Left renal cortex interstitium (tissue), 4 donors: ENCODE results near the gene TMEM51. TPM values are rescaled to one million over a fixed set of nuclear protein-coding genes. Genes with fewer than 3 reads are reported as not detected.

Source experiments
- DNase-seq, 4 donors: peaks; one replicate each; pipeline ENCODE4 v3.0.0-alpha.2; 2013; ENCODE audit warnings: low read depth in 4 of 4, low spot score in 2 of 4, missing footprints in 1 of 4
- polyA plus RNA-seq, 4 donors: library from polyadenylated mRNA; unstranded; fragments of 120-200 nt; gene quantifications; one replicate each; pipeline ENCODE4 v1.2.1, GENCODE V29; 2013; ENCODE audit not compliant: insufficient read length in 4 of 4

Gene TMEM51
- polyA plus RNA-seq, 4 donors = 19.1 to 25.7 (median 20.5) TPM

DNA sequence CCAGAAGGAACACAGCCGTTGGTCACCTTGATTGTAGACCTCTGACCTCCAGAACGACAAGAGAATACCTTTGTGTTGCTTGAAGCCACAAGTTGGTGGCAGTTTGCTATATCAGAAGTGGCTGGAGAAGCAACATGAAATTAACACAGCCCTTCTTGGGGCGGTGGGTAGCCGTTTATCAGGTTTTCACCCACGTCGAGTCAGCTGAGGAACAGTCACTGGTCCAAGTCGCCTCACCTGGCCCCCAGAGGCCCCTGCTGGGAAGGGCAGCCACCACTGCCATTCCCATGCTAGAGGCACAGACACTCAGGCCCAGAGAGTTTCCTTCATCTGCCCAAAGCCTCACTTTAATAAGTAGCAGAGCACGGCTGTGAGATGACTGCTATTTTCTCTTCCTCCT, 37.7 kb downstream of the TMEM51 start:
- DNase-seq = no peak

DNA sequence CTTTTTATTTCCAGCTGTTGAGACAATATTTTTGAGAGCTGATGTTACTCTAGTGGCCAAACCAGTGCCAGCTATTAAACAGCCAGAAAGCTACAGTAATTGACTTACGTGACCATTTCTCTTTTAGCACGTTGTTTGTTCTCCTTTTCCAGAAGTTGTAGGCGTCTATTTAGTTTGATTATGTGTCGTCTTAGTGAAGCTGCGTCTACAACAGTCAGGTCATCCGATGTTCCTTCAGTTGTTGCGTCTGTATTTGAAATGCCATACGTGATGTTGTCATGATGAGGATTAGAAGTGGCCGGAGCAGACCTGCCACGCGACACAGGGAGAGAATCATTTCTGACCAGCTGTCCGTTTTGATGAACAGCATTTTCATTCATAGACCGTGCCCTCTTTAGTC, 38.2 kb downstream of the TMEM51 start:
- DNase-seq = no peak

DNA sequence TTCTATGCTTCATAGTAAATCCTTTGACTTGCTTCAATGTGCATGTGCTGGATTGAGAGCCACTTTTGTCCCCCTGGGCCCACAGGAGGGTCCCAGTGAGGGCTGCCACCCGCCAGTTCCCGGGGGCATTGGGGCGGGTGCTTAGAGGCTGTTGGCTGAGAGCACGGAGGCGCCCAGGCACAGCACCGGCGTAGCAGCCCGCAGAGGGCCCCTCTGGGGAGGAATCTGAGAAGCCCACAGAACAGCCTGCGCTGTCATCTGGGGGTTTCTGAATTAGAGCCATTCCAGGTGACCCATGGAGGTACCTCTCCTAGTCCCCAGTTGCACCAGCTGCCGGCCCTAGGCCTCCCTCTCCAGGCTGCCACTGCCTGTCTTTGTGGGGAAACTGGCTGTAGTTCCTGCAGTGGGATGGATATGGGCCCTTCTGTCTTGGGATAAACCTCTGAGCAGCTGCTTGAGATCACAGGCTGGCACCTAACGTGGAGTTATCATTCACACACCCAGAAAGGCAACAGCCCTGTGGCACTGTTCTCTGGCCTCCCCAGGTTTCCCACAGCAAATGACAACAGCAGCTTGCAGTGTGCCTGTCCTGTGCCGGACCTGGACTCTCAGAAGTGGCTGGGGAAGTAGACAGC, 39.5 kb downstream of the TMEM51 start:
- DNase-seq = no peak

DNA sequence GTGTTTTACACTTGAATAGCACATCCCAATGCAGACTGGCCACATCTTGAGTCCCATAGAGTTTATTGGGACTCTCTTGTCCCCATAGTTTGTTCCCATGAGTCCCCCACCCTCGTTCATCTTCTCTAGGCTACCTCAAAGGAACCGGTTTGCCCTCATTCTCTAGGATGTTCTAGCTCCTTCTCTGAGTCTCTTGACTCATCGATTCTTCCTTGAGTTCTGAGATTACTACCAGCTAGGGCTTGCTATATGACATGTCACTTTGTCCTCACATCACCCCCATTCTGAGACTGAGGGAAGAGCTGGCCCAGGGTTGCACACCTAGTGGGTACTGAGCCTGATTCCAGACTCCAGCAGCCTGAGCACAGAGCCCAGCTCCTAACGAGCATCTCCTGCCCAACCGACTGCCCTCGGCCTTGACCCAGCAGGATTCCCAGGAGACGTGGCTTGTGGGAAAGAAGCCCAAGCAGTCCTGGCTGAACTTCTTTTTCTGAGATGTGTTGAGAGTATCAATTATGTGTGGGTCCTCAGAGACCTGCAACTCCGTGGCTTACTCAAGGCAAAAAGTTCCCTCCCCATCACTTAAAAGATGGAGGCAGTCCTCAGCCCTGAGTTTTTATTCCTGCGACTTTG, 42.0 kb downstream of the TMEM51 start:
- DNase-seq = no peak

DNA sequence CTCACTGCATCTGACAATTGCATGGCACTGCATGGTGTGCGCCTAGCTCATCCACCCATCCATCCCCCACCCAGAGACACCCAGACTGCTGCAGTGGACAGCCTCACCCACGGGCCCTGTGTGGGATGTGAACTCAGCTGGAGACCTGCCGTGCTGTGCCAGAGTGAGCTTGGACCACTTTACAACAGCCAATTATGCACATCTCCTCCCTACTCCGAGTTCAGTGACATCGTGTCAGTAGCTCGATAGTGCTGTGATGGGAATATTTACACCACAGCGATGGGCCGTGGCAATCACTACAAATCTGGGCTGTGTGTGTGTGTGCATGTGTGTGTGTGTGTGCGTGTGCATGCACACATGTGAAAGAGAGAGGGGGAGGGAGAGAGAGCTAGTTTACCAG, 42.5 kb downstream of the TMEM51 start:
- DNase-seq = no peak

DNA sequence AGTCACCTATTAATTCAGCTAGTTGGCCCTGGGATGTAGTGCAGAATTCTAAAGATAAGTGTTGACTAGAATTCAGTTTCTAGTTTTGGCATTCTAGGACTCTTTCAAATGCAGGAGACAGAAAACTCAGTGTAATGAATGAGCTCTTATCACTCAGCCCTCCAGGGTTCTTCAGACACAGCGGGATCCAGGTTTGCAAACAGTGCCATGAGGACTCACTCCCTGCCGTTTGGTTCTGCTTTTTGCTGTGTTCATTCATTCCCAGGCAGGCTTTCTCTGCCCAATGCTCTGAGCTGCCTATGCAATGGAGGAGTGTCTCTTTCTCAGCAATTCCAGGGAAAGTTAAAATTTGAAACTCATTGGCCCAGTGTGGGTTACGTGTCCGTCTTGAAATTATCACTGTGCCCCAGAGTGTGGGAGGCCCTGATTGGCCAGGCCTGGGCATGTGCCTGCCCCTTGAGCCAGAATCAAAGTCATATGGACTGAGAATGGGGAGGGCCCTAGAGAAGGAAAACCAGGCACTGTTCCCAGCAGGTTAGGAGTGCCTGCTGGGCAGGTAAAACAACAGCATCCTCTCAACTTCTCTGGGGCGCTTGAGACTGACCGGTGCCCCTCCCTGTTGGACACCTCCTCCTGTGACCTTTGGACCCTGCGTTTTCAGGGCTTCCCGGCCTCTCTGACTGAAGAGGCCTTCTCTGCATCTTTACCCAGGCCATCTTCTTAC, 43.4 kb downstream of the TMEM51 start:
- DNase-seq = no peak

DNA sequence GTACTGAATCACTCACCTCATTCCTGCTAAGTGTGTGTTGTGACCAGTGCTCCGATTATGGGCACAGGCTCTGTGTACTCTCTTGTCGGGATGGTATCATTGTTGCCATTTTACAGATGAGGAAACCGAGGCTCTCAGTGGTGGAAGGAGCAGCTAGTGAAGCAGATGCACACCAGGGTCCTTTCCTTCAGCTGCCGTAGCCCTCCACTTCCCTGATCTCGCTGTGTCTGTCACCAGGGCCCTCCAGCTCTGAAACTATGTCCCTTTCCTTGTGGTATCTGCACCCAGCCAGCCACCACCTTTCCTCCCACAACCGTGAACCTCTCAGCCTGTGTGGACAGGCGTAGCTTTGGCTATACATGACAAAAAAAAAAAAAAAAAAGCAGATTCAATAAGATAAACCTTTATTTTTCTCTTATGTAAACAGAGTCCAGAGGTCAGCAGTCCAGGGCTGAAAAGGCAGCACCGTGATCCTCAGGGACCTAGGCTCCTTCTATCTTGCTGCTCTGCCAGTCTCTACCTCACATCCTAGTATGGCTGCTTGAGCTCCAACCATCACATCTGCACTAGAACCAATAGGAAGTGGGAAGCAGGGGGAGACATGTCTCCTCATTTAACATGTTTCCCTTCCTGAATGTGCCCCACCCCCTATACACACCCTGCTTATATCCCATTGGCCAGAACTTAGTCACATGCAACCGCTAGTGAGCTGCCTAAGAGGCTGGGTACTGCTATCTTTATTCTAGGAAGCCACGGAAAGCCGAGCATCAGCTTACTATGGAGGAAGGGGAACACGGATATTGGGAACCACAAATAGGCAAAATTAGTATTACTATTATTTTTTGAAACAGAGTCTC, 44.3 kb downstream of the TMEM51 start:
- DNase-seq = no peak

DNA sequence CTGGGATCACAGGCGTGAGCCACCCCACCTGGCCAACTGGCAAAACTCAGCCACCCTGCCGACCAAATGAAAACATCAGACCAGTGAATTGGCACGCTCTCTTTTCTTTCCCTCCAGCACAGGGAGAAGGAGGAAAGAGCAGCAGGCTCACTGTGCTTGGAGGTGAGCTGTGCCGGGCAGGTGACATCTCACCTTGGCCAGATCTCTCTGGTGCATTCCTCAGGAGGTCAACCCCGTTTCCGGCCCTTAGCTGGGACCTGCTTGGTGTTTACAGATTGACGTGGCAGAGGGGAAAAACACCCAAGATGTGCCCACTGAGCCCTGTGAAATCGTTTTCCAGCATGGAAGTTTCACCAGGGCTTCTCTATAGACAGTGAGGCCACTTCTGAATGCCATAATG, 45.1 kb downstream of the TMEM51 start:
- DNase-seq = no peak

DNA sequence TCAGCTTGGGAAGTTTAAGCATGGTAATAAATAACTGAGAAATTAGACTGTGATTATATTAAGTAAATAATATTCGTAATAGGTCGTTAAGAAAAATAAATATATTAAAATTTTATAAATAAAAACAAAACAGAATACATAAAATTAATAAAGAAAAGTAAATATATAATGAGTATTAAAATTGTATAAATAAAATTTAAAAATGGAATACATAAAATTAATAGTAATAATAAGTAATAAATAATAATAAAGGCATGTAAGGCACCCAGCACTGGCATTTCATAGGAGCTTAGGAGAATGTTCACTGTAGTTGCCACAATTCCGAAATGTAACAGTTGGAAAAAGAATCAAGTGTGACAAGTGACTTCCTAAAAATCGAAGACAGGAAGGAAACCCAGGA, 47.7 kb downstream of the TMEM51 start:
- DNase-seq = no peak

DNA sequence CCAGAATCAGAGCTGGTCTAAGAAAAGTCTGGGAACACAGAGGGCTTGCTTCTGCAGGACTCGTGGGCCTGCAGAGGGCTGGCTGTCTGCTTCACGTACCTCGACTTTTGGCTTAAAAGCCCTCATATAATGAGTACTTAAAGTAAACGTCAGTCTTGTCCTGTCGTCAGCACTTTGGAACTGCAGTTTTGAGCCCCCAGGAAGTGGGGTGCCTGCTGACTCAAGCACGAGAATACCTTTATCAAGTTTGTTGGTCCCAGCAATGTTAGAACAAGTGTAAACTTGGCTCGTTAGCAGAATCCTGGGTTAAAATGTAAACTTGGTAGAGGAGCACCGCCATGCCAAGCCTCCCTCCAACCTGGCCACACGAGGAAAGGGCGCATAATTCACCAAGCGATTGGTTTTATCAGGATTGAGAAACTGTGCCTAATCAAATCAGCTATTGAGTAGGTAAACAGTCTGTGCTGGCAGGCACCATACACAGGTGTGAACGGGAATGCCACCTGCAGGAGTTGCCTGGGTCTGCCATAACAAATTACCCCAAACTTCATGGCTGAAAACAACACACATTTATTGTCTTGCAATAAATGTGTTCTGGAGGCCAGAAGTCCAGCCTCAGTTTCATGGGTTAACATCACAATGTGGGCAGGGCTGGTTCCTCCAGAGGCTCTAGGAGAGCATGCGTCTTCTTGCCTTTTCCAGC, 48.5 kb downstream of the TMEM51 start:
- no peak for DNase-seq

DNA sequence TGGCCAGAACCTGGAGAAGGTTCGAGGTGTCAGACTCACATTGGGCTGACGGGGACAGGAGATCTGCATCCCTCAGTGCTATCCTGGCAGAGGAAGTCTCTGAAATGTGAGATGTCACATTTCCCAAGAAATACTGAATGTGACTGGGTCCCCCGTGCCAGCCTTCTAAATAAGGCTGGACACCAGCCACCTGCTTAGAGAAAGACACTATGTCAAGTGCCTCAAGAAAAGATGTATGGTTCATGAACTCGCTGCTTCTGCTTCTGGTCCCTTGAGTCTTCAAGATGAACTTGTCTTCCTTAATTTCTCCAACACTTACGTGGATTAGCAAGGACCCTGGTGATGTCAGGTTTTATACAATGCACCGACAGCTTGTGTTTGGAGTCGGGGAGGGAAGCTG, 51.4 kb downstream of the TMEM51 start:
- no peak for DNase-seq

DNA sequence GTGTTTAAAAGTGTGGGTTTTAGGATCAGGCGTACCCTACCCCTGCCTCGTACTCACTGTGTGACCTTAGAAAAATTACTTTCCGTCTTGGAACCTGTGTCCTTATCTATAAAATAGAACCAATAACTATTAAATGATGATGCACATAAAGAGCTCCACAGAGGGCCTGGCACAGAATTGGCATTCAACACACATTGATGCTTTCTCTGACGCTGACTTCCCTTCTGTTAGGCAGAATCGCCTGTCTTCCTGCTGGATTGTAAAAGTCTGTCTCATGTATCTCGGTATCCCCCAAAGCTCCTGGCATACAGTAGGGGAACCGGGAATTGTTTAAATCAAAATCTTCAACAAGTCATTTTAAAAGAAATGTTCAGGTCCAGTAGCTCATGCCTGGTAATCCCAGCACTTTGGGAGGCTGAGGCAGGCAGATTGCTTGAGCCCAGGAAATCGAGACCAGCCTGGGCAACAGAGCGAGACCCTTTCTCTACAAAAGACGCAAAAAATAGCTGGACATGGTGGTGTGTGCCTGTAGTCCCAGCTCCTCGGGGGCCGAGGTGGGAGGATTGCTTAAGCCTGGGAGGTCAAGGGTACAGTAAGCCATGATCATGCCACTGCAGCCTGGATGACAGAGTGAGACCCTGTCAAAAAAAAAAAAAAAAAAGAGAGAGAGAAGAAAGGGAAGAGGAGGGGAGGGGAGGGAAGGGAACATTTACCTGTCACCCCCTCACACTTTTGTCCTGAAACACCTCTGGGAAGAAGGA, 52.2 kb downstream of the TMEM51 start:
- no peak for DNase-seq

DNA sequence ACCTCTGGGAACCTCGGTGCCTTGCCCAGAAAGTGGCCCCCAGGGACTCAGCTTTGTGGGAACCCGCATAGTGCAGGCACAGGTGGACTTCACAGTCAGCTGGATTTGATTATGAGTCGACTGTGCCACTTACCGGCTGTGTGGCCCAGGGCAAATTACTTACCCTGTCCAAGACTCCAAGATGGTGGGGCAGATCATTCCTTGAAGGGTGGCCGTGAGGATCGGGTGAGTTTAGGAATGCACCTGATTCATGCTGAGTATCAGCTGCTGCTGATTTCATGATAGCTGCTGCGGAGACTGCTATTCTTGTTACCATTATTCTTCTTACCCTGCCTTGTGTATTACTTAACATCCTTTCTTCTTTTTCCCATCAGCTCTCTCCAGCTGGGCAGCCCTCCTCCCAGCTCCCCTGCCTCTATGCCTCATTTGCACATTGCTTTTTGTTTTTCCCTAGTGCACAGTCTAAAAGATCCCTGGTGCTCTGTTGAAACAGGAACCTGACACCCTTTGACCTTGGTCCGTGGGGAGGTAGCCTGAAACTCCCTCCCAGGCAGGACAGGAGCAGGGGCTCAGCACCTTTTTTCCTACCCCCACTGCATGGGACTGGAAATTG, 53.0 kb downstream of the TMEM51 start:
- no peak for DNase-seq

DNA sequence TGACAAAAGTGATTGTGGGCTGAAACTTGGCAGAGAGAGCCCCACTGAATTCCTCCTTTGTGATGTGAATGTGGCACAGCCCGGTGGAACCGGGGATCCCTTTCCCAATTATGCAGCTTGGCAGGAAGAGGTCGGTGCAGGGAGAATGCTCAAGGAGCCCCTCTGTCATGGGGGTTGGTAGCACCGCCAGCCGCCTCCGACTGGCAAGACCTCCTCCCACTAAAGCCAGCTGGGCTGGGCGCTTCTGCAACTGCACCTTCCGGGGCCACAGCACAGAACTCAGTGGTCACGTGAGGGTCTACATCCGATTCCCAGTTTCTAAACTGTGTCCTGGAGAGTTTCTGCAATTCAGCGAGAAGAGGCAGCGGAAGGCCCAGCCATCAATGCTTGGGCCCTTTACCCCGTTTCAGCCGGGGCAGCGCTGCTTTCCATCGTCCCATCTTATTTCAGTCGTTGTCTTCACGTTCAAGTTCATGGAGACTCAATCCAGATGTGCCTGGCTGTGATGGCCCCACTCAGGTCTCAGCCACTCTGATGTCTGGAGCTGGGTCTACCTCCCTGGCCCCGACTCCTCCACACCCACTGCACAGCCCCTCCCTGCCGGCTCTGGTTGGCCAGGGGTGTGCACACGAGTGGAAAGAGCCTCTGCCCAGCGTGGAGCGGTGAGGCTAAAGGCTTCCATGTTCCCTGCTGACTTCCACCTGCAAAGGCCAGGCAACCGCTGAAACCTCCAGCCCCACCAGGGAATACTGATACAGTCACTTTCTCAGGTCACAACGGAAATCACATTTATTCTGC, 53.7 kb downstream of the TMEM51 start:
- no peak for DNase-seq

DNA sequence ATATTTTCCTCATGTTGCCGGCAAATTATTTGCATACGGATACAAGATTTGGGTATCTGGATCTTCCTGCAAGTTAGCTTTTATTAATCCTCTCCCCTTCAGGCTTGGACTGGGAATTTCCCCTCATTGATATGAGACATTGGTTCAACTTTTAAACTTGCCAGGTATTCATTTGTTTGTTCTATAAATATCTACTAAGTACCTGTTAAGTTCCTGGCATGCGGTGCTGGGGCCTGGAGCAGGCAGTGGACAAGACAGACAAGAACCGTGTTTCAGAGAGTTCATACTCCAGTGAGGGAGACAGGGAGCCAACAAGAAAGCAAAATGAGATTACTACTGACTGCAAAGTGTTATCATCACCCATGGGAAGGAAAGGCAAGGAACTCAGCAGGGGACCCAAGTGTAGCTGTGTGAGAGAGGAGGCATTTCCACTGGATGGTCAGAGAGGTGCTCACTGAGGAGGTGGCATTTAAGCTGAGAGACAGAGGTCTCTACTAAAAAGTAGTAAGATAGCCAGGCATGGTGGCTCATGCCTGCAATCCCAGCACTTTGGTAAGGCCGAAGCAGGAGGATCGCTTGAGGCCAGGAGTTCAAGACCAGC, 54.4 kb downstream of the TMEM51 start:
- DNase-seq = no peak

DNA sequence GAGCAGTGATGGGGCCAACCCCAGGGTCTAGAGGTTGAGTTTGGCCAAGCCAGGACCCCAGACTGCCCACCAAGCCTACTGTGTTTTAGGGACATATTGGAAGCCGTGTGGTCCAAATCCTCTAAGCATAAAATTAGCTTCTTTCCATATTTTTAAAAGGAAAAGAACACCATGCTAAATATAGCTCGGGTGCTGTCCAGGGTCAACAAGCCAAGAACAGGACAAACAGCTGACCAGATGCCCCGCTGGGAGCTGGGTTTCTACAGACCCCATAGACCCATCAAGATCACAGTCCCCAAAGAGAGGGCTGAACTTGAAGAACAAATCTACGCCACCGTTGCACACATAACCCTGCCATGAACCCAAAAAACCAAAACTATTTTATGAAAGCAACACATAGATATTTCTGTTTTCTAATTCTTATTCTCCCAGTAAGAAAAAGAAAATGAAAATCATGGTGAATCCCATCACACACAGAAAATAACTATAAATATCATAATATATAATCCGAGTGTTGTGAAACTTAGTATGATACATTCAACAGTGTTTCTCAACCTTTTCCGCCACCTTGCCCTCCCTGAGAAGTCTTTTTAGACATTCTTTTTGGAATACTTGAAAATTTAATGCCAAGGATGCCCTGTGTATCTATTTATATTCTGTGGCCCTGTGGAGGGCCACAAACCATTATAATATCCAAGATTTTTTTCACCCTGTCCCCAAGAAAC, 57.3 kb downstream of the TMEM51 start:
- DNase-seq = no peak

DNA sequence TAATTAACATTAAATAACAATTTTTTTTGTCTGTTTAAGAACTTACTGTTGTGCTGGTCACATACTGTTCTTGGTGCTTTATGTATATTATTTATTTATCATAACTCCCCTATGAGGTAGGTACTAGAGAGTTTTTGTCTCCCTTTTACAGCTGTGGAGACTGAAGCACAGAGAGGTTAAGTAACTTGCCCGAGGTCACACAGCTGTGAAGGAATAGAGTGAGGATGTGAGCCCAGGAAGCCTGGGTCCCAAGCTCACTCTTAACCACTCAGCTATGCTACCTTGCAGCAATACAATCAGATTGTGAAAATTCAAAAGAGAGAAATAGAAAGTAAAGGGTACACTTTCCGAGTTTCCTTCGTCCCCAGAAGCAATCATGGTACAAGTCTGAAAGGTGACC, 57.9 kb downstream of the TMEM51 start:
- DNase-seq = no peak
